H7 (cell line): ENCODE measurements around the gene AQP2. TPM values are rescaled to one million over a fixed set of nuclear protein-coding genes. Genes with fewer than 3 reads are reported as not detected.
"Not testable (repeated sequence)": the region's sequence is repeated elsewhere in the genome, so short reads cannot be mapped to it uniquely, and the experiment has no call there.

Experiments used
- DNase-seq: peaks from one replicate; pipeline ENCODE4 v3.0.0; 2012
- H3K27me3 ChIP-seq: 2 replicates; pipeline ENCODE4 v1.6.0; 2011; ENCODE audit warnings: mild to moderate bottlenecking, low read length; ENCODE audit not compliant: control insufficient read depth, insufficient read depth
- H3K36me3 ChIP-seq: replicated peaks from 2 replicates; pipeline ENCODE4 v1.5.1; 2011; ENCODE audit warnings: low read length; ENCODE audit not compliant: control insufficient read depth, insufficient read depth
- H3K4me3 ChIP-seq: 2 replicates; pipeline ENCODE4 v1.5.1; 2011; ENCODE audit warnings: low read depth, mild to moderate bottlenecking, control low read depth, low read length, moderate library complexity; ENCODE audit not compliant: insufficient read depth
- total RNA-seq: library from RNA; depleted of rRNA; stranded (reverse); fragments of >200 nt; shearing (Covaris generic); gene quantifications from 2 replicates; pipeline ENCODE4 v1.2.3, GENCODE V29; 2014; rRNA removed

AQP2 gene
- total RNA-seq, 1 experiment from 2014 or later = not detected

GRCh38 chr12:49986476-49986875 lies 35.9 kb downstream of the AQP2 start:
- peaks cover 12% of the 10 kb centered on the region for H3K36me3 ChIP-seq
- not testable (repeated sequence) for DNase-seq, H3K27me3 ChIP-seq, H3K4me3 ChIP-seq

GRCh38 chr12:49987625-49988303 lies 37.2 kb downstream of the AQP2 start:
- peaks cover 17% of the 10 kb centered on the region for H3K36me3 ChIP-seq
- DNase-seq = no peak
- H3K4me3 ChIP-seq = no peak overlapping the region
- no peaks in the 10 kb centered on the region for H3K27me3 ChIP-seq

GRCh38 chr12:49989400-49989799 lies 38.9 kb downstream of the AQP2 start:
- H3K4me3 ChIP-seq, H3K27me3 ChIP-seq, DNase-seq: not testable (repeated sequence)
- H3K36me3 ChIP-seq = peaks cover 22% of the 10 kb centered on the region

GRCh38 chr12:49990273-49990672 lies 39.7 kb downstream of the AQP2 start:
- no peaks in the 10 kb centered on the region for H3K27me3 ChIP-seq
- H3K4me3 ChIP-seq = no peak overlapping the region
- DNase-seq = no peak
- H3K36me3 ChIP-seq = peaks cover 22% of the 10 kb centered on the region

GRCh38 chr12:49998453-49998852 lies 47.9 kb downstream of the AQP2 start:
- DNase-seq = no peak
- H3K27me3 ChIP-seq = no peaks in the 10 kb centered on the region
- no peak overlapping the region for H3K4me3 ChIP-seq
- H3K36me3 ChIP-seq = peaks cover 20% of the 10 kb centered on the region

GRCh38 chr12:50003595-50003994 lies 53.1 kb downstream of the AQP2 start:
- H3K27me3 ChIP-seq = no peaks in the 10 kb centered on the region
- peaks cover 31% of the 10 kb centered on the region for H3K36me3 ChIP-seq
- H3K4me3 ChIP-seq = no peak overlapping the region
- no peak for DNase-seq

GRCh38 chr12:50004696-50005095 lies 54.2 kb downstream of the AQP2 start:
- DNase-seq = no peak
- Histone ChIP-seq H3K27me3 (no peaks in the 10 kb centered on the region), H3K4me3 (no peak overlapping the region), H3K36me3 (peaks cover 26% of the 10 kb centered on the region)

GRCh38 chr12:50005175-50005574 lies 54.6 kb downstream of the AQP2 start:
- Histone ChIP-seq H3K4me3 (no peak overlapping the region), H3K36me3 (peaks cover 26% of the 10 kb centered on the region), H3K27me3 (no peaks in the 10 kb centered on the region)
- DNase-seq = no peak

GRCh38 chr12:50006280-50006679 lies 55.7 kb downstream of the AQP2 start:
- Histone ChIP-seq H3K27me3 (no peaks in the 10 kb centered on the region), H3K36me3 (peaks cover 17% of the 10 kb centered on the region), H3K4me3 (no peak overlapping the region)
- DNase-seq = no peak

- H3K4me3 ChIP-seq = no peak overlapping the region
- H3K36me3 ChIP-seq = peaks cover 16% of the 10 kb centered on the region
- DNase-seq = no peak
- no peaks in the 10 kb centered on the region for H3K27me3 ChIP-seq
Observed at GRCh38 chr12:50006754-50007442, 56.4 kb downstream of the AQP2 start.

Other genes with a start within 250 kb of the AQP2 start
- 16.0 and 19.4 TPM in 2 replicates for gene FMNL3, start 243.3 kb upstream of the AQP2 start, total RNA-seq
- gene TMBIM6, start 209.2 kb upstream of the AQP2 start, total RNA-seq = 385 and 401 TPM in 2 replicates
- 20.0 and 22.3 TPM in 2 replicates for gene NCKAP5L, start 122.3 kb upstream of the AQP2 start, total RNA-seq
- 1.4 and 1.6 TPM in 2 replicates for gene BCDIN3D, start 107.6 kb upstream of the AQP2 start, total RNA-seq
- not detected in 2 replicates for gene FAIM2, start 46.8 kb upstream of the AQP2 start, total RNA-seq
- 1.7 and 2.9 TPM in 2 replicates for gene AQP5, start 11.1 kb downstream of the AQP2 start, total RNA-seq
- gene AQP6, start 22.2 kb downstream of the AQP2 start, total RNA-seq = not detected in 2 replicates
- gene RACGAP1, start 74.8 kb downstream of the AQP2 start, total RNA-seq = 80.6 and 85.1 TPM in 2 replicates
- 0.81 and 1.2 TPM in 2 replicates for gene ASIC1, start 106.9 kb downstream of the AQP2 start, total RNA-seq
- gene SMARCD1, start 134.6 kb downstream of the AQP2 start, total RNA-seq = 182 and 196 TPM in 2 replicates
- 0.59 TPM in 1 of 2 replicates, not detected in the other for gene GPD1, start 153.3 kb downstream of the AQP2 start, total RNA-seq
- gene COX14, start 161.5 kb downstream of the AQP2 start, total RNA-seq = 33.4 and 38.3 TPM in 2 replicates
- gene CERS5, start 216.6 kb downstream of the AQP2 start, total RNA-seq = 23.9 and 24.6 TPM in 2 replicates